Hepatocyte (in vitro differentiated cells): ENCODE results near the gene OPCML.

Experiments used
- CTCF ChIP-seq: fragments of 200-600 bp; sonication (generic); IDR thresholded peaks from 2 replicates; pipeline ENCODE4 v1.5.1; 2016; ENCODE audit warnings: antibody characterized with exemption, mild to moderate bottlenecking; ENCODE audit not compliant: poor library complexity
- EZH2 ChIP-seq: fragments of 200-600 bp; sonication (generic); IDR thresholded peaks from 2 replicates; pipeline ENCODE4 v1.6.1; 2016; ENCODE audit warnings: antibody characterized with exemption, mild to moderate bottlenecking, borderline replicate concordance

DNA sequence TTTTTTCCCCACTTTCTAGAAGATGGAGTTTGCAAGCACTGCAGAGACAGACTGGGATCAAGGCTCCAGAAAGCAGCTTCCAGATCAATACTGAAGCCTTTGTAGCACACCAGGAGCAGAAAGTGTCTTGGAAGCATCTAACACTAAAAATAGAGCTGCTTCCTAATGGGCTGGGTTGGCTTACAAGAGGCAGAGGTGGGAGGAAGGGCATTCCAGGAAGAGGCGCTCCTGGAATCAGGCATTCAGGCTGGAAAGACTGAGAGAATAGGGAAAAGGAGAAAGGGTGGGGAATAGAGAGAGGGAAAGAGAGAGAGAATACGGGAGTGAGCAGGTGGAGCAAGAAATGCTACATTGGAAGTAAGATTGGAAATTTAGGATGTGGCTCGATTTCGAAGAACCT, 395.9 kb downstream of the OPCML start:
- TF ChIP-seq CTCF (no peak), EZH2 (no peak)
